ENCODE data around the gene CASP10. TPM values are rescaled to one million over a fixed set of nuclear protein-coding genes. Genes with fewer than 3 reads are reported as not detected.

The CASP10 gene
- polyA plus RNA-seq, 3 donors from 2014 or later = 13.5 to 37.4 (median 19.8) TPM

- Mint-ChIP-seq H3K4me3 (peak overlapping the region; percentile 79 to 85 (median 82)), H3K4me1 (peaks cover 79 to 86% of the 10 kb centered on the region in 2 donors), H3K27ac (peak overlapping the region; percentile 87 to 98 (median 94)), H3K9me3 (no peaks in the 10 kb centered on the region), H3K36me3 (peaks cover 37 to 53% (median 41%) of the 10 kb centered on the region in 3 donors), H3K27me3 (ENCODE audit: low read depth in 3 of 3) (peaks cover 0 to 1% (median 0%) of the 10 kb centered on the region in 3 donors)
- peak; percentile 54 to 61 (median 56) for DNase-seq
Measured at GRCh38 chr2:201194097-201194496, 11.2 kb downstream of the CASP10 start.

DNA sequence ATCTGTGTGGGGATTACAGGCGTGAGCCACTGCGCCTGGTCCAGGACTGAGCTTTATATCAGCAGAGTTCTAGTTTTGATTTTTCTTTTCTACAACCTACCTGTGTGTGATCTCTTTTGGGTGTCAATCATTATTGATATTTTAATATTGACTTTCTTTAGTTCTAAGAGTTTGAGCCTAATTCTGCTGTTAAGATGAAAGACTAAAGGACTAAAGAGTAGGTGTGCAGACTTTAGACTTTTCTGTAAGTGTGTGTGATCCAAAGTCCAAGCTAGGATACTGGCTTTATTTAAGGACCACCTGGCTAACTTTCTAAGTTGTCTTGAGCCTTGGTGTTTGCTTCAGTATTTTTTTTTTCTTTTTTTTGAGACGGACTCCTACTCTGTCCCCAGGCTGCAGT, 12.4 kb downstream of the CASP10 start:
- Mint-ChIP-seq H3K4me1 (peaks cover 76 to 89% of the 10 kb centered on the region in 2 donors), H3K4me3 (peak overlapping the region; percentile 62 to 79 (median 69))

DNA sequence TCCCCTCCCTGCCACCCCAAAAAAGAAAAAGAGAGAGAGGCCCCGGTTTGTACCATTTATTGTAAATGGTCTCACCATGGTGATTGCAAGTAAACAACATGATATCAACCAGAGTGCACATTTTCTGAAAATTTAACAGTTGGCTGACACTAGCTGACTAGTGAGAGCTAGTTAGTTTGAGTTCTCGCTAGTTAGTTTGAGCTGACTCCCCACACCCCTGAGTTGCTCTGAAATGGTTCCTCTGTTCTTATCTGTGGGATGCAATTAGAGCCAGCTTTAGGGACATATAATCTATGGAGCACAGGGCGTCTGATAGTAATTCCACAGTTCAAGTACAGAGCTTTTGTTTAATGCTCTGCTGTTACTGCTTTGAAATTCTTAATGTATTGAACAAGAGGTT, 13.1 kb downstream of the CASP10 start:
- Mint-ChIP-seq H3K27ac (peak overlapping the region; percentile 87 to 98 (median 93)), H3K4me1 (peaks cover 72 to 89% of the 10 kb centered on the region in 2 donors), H3K27me3 (ENCODE audit: low read depth in 3 of 3) (peaks cover 0 to 1% (median 0%) of the 10 kb centered on the region in 3 donors)

More for the DNA sequence above, 12.4 kb downstream of the CASP10 start:
- no peak for DNase-seq
- peaks cover 0 to 1% (median 0%) of the 10 kb centered on the region in 3 donors for H3K27me3 Mint-ChIP-seq (ENCODE audit: low read depth in 3 of 3)
- peak overlapping the region; percentile 87 to 98 (median 93) for H3K27ac Mint-ChIP-seq
- H3K9me3 Mint-ChIP-seq = no peaks in the 10 kb centered on the region
- peaks cover 40 to 55% (median 44%) of the 10 kb centered on the region in 3 donors for H3K36me3 Mint-ChIP-seq

DNA sequence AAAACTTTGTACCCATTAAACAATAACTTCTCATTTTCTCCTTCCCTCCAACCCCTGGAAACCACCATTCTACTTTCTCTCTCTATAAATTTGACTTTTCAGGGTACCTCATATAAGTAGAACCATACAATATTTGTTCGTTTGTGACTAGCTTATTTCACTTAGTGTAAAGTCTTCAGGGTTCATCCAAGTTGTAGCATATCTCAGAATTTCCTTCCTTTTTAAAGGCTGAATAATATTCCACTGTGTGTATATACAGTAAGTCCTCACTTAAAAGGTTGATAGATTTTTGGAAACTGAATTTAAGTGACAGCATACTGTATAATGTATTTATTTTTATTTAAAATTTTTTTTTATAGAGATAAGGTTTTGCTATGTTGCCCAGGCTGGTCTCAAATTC, 13.9 kb downstream of the CASP10 start:
- peak overlapping the region; percentile 30 to 79 (median 69) for H3K4me3 Mint-ChIP-seq
- DNase-seq = no peak
- peaks cover 0 to 5% (median 0%) of the 10 kb centered on the region in 3 donors for H3K27me3 Mint-ChIP-seq (ENCODE audit: low read depth in 3 of 3)
- peaks cover 35 to 54% (median 40%) of the 10 kb centered on the region in 3 donors for H3K36me3 Mint-ChIP-seq
- no peaks in the 10 kb centered on the region for H3K9me3 Mint-ChIP-seq
- H3K27ac Mint-ChIP-seq = peak overlapping the region; percentile 87 to 98 (median 93)
- H3K4me1 Mint-ChIP-seq = peaks cover 71 to 89% of the 10 kb centered on the region in 2 donors

More for the DNA sequence above, 13.1 kb downstream of the CASP10 start:
- H3K9me3 Mint-ChIP-seq = no peaks in the 10 kb centered on the region
- peak overlapping the region; percentile 62 to 79 (median 69) for H3K4me3 Mint-ChIP-seq
- DNase-seq = peak in 1 of 3 donors; percentile 36
- H3K36me3 Mint-ChIP-seq = peaks cover 38 to 56% (median 42%) of the 10 kb centered on the region in 3 donors

GRCh38 chr2:201197781-201198180, 14.8 kb downstream of the CASP10 start:
- H3K36me3 Mint-ChIP-seq = peaks cover 34 to 50% (median 40%) of the 10 kb centered on the region in 3 donors

DNA sequence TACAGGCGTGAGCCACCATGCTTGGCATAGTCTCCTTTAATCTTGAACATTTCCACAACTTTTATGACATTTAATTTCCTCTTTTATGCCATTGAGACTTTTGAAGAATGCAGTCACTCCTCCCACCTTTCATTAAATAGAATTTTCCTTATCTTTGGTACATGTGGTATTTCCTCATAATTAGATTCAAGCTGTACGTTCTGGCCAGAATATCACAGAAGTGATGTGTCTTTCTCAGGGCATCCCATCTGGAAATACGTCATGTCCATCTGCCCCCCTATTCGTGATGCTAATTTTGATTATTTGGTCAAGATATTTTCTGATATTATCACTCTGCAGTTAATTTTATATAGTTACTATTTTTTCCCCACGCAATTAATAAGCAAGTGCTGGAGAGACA, 16.9 kb downstream of the CASP10 start:
- peaks cover 0 to 5% (median 0%) of the 10 kb centered on the region in 3 donors for H3K27me3 Mint-ChIP-seq (ENCODE audit: low read depth in 3 of 3)
- no peak overlapping the region for H3K4me3 Mint-ChIP-seq
- peak overlapping the region; percentile 68 to 80 (median 77) for H3K27ac Mint-ChIP-seq
- H3K36me3 Mint-ChIP-seq = peaks cover 29 to 38% (median 35%) of the 10 kb centered on the region in 3 donors
- no peaks in the 10 kb centered on the region for H3K9me3 Mint-ChIP-seq
- H3K4me1 Mint-ChIP-seq = peaks cover 51 to 82% of the 10 kb centered on the region in 2 donors
- no peak for DNase-seq

More at GRCh38 chr2:201197781-201198180, 14.8 kb downstream of the CASP10 start:
- peaks cover 66 to 89% of the 10 kb centered on the region in 2 donors for H3K4me1 Mint-ChIP-seq
- H3K9me3 Mint-ChIP-seq = no peaks in the 10 kb centered on the region
- peak overlapping the region in 1 of 5 donors; percentile 3 for H3K4me3 Mint-ChIP-seq
- H3K27ac Mint-ChIP-seq = peak overlapping the region; percentile 39 to 87 (median 69)
- peaks cover 0 to 5% (median 0%) of the 10 kb centered on the region in 3 donors for H3K27me3 Mint-ChIP-seq (ENCODE audit: low read depth in 3 of 3)
- no peak for DNase-seq

DNA sequence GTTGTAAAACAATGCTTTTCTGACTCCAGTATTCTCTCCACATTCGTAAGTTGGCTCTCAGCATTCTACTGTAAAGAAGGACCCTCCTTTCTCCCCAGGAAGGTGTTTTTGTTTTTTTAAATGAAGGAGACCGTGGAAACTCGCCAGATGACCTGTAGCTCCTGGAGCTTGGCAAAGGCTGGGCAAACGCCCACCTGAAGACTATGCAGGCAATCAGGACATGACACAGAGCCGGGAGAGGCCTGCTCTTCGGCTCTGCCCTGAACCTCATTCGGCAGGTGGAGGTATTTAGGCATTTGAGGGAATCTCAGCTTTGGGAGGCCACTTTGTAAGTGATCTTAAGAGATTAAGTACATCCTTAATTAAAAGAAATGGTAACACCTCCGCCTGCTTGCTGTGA, 17.4 kb downstream of the CASP10 start:
- Mint-ChIP-seq H3K36me3 (peaks cover 29 to 36% (median 36%) of the 10 kb centered on the region in 3 donors), H3K27ac (peak overlapping the region; percentile 68 to 80 (median 78)), H3K27me3 (ENCODE audit: low read depth in 3 of 3) (peaks cover 0 to 5% (median 0%) of the 10 kb centered on the region in 3 donors), H3K4me1 (peaks cover 47 to 80% of the 10 kb centered on the region in 2 donors), H3K9me3 (no peaks in the 10 kb centered on the region), H3K4me3 (no peak overlapping the region)
- no peak for DNase-seq

DNA sequence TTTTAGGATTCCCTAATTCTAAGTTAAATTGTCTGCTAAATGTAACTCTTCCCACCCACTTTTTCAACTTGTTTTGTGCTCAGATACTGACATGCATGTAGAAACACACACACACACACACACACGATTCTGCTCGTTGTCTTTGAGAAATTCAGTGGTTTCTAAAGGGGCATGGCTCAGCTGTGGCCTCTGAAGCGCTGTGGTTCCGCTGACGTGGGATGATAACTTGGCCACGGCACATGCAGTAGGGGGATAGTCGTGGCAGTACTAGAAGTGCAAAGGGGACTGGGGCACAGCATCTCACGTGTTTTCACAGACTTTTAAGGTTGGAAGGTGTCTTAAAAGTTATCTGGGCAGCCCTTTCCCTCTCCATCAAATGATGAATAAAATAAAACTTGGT, 18.4 kb downstream of the CASP10 start:
- H3K36me3 Mint-ChIP-seq = peaks cover 22 to 33% (median 29%) of the 10 kb centered on the region in 3 donors
- H3K27ac Mint-ChIP-seq = peak overlapping the region; percentile 60 to 94 (median 90)

GRCh38 chr2:201203916-201204654, 21.1 kb downstream of the CASP10 start:
- DNase-seq = no peak
- Mint-ChIP-seq H3K4me3 (no peak overlapping the region), H3K4me1 (peaks cover 40 to 63% of the 10 kb centered on the region in 2 donors), H3K27me3 (ENCODE audit: low read depth in 3 of 3) (peaks cover 0 to 7% (median 2%) of the 10 kb centered on the region in 3 donors), H3K27ac (peak overlapping the region in 4 of 6 donors; percentile 31 to 85 (median 61)), H3K9me3 (no peaks in the 10 kb centered on the region), H3K36me3 (peaks cover 21 to 36% (median 31%) of the 10 kb centered on the region in 3 donors)

More for the DNA sequence above, 18.4 kb downstream of the CASP10 start:
- H3K27me3 Mint-ChIP-seq (ENCODE audit: low read depth in 3 of 3) = peaks cover 0 to 5% (median 0%) of the 10 kb centered on the region in 3 donors
- H3K9me3 Mint-ChIP-seq = no peaks in the 10 kb centered on the region
- peaks cover 39 to 74% of the 10 kb centered on the region in 2 donors for H3K4me1 Mint-ChIP-seq
- H3K4me3 Mint-ChIP-seq = peak overlapping the region in 4 of 5 donors; percentile 4 to 51 (median 44)
- DNase-seq = peak; percentile 62 to 63 (median 62)

GRCh38 chr2:201204655-201205514, 21.9 kb downstream of the CASP10 start:
- Mint-ChIP-seq H3K27me3 (ENCODE audit: low read depth in 3 of 3) (peaks cover 0 to 7% (median 2%) of the 10 kb centered on the region in 3 donors), H3K36me3 (peaks cover 27 to 37% (median 37%) of the 10 kb centered on the region in 3 donors), H3K4me3 (no peak overlapping the region), H3K27ac (peak overlapping the region in 4 of 6 donors; percentile 30 to 63 (median 42)), H3K9me3 (no peaks in the 10 kb centered on the region), H3K4me1 (peaks cover 45 to 59% of the 10 kb centered on the region in 2 donors)
- DNase-seq = no peak

DNA sequence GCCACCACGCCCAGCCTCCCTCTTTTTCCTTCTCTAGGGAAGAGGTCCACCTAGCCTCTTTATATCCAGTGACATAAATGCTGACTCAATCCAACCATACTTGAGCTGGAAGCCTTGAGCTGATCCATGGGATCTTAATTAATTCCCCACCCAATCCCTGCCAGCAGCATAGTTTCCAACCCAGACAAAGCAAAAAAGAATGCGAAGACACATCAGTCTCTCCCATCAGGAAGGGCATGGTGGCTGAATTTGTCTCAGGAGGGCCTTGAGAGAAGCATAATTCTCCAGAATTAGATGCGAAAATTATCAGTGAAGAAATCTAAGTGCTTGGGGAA, 22.5 kb downstream of the CASP10 start:
- peaks cover 46 to 53% of the 10 kb centered on the region in 2 donors for H3K4me1 Mint-ChIP-seq
- DNase-seq = no peak
- peaks cover 23 to 38% (median 38%) of the 10 kb centered on the region in 3 donors for H3K36me3 Mint-ChIP-seq
- peak overlapping the region in 1 of 5 donors; percentile 13 for H3K4me3 Mint-ChIP-seq
- peaks cover 0 to 7% (median 2%) of the 10 kb centered on the region in 3 donors for H3K27me3 Mint-ChIP-seq (ENCODE audit: low read depth in 3 of 3)
- no peaks in the 10 kb centered on the region for H3K9me3 Mint-ChIP-seq
- H3K27ac Mint-ChIP-seq = peak overlapping the region in 4 of 6 donors; percentile 43 to 72 (median 56)

DNA sequence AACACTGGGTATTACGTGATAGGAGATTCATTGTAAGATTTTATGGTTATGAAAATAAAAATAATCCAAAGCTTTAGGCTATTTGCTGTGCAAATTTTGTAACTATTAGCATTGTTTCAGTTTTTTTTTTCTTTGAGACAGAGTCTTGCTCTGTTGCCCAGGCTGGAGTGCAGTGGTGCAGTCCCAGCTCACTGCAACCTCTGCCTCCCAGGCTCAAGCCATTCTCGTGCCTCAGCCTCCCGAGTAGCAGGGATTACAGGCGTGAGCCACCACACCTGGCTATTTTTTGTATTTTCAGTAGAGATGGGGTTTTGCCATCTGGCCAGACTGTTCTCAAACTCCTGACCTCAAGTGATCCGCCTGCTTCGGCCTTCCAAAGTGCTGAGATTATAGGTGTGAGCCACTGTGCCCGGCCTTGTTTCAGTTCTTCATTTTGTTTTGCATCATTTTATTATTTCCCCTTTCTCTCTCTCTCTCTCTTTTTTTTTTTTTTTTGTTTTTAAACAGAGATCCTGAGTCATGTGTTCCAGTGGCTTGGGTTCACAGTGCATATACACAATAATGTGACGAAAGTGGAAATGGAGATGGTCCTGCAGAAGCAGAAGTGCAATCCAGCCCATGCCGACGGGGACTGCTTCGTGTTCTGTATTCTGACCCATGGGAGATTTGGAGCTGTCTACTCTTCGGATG, 25.8 kb downstream of the CASP10 start:
- H3K36me3 Mint-ChIP-seq = peaks cover 16 to 36% (median 30%) of the 10 kb centered on the region in 3 donors
- H3K9me3 Mint-ChIP-seq = no peaks in the 10 kb centered on the region
- no peak for DNase-seq
- H3K4me3 Mint-ChIP-seq = no peak overlapping the region
- H3K4me1 Mint-ChIP-seq = peaks cover 22 to 31% of the 10 kb centered on the region in 2 donors
- peaks cover 0 to 3% (median 2%) of the 10 kb centered on the region in 3 donors for H3K27me3 Mint-ChIP-seq (ENCODE audit: low read depth in 3 of 3)
- H3K27ac Mint-ChIP-seq = peak overlapping the region; percentile 61 to 86 (median 76)

GRCh38 chr2:201215963-201216362, 33.0 kb downstream of the CASP10 start:
- Mint-ChIP-seq H3K27ac (peak overlapping the region; percentile 47 to 86 (median 56)), H3K27me3 (ENCODE audit: low read depth in 3 of 3) (peaks cover 0 to 3% (median 0%) of the 10 kb centered on the region in 3 donors), H3K9me3 (no peaks in the 10 kb centered on the region), H3K4me3 (no peak overlapping the region), H3K36me3 (peaks cover 13 to 40% (median 14%) of the 10 kb centered on the region in 3 donors), H3K4me1 (peaks cover 12 to 24% of the 10 kb centered on the region in 2 donors)
- no peak for DNase-seq
